MM.1S (cell line): ENCODE measurements around the gene PRSS33.

Experiments used
- CTCF ChIP-seq: fragments of 300-600 bp; sonication (generic); IDR thresholded peaks from 2 replicates; pipeline ENCODE4 v1.5.1; 2016; ENCODE audit warnings: antibody characterized with exemption, low read length, mixed read lengths
- EZH2 ChIP-seq: fragments of 300-600 bp; sonication (generic); optimal IDR thresholded peaks from 2 replicates; pipeline ENCODE3; 2017; ENCODE audit warnings: low read depth, mild to moderate bottlenecking, antibody characterized with exemption, low read length, mixed read lengths

- TF ChIP-seq EZH2 (no peak), CTCF (no peak)
Observed at GRCh38 chr16:2803545-2804195, 16.3 kb upstream of the PRSS33 start.
